H1 (cell line): Measurements from ENCODE around the gene RBCK1. TPM values are rescaled to one million over a fixed set of nuclear protein-coding genes. Genes with fewer than 3 reads are reported as not detected.
A peak's percentile ranks its signal among the peaks of the same experiment; 100 is the strongest.

Experiments used
- CTCF ChIA-PET: fragments of 300-600 bp; sonication (Branson Sonifier 250); formaldehyde crosslinking; loops from one replicate; lab custom pipeline; 2021; ENCODE audit not compliant: partially characterized antibody; lab: Charles Lee
- POLR2A ChIA-PET: fragments of 300-600 bp; sonication (Branson Sonifier 250); formaldehyde crosslinking; loops from one replicate; lab custom pipeline; 2021; ENCODE audit warnings: inconsistent platforms; ENCODE audit not compliant: partially characterized antibody; lab: Charles Lee
- DNase-seq, 2 experiments: peaks; one replicate each; pipeline versions ENCODE4 v3.0.0 to v3.0.0-alpha.2; 2010 to 2022; ENCODE audit warnings: low spot score in 2 of 2, low read depth in 1 of 2, mixed read lengths in 1 of 2
- FAIRE-seq: peaks from 2 replicates; lab custom pipeline; 2011; peaks lifted over from hg19 to GRCh38; lab: Jason Lieb, UNC
- H2AFZ ChIP-seq: 2 replicates; pipeline ENCODE4 v1.8.1; 2012; ENCODE audit warnings: low read length, inconsistent platforms
- H2AK5ac ChIP-seq: 2 replicates; pipeline ENCODE4 v1.6.1; 2013; ENCODE audit warnings: low read depth, low read length
- H2BK120ac ChIP-seq: replicated peaks from 2 replicates; pipeline ENCODE3; 2013; ENCODE audit warnings: low read depth, low read length, inconsistent platforms
- H2BK12ac ChIP-seq: 2 replicates; pipeline ENCODE4 v1.6.1; 2013; ENCODE audit warnings: low read depth, low read length
- H2BK15ac ChIP-seq: 2 replicates; pipeline ENCODE4 v1.6.1; 2013; ENCODE audit warnings: low read length
- H2BK20ac ChIP-seq: 2 replicates; pipeline ENCODE4 v1.6.1; 2013; ENCODE audit warnings: low read length
- H2BK5ac ChIP-seq: 2 replicates; pipeline ENCODE4 v1.6.1; 2013; ENCODE audit warnings: low read depth, low read length
- H3K14ac ChIP-seq: 2 replicates; pipeline ENCODE4 v1.6.1; 2013; ENCODE audit warnings: inconsistent platforms; ENCODE audit not compliant: insufficient read length
- H3K18ac ChIP-seq: 2 replicates; pipeline ENCODE4 v1.6.1; 2013; ENCODE audit warnings: low read length; ENCODE audit errors: extremely low read depth
- H3K23ac ChIP-seq: 2 replicates; pipeline ENCODE4 v1.6.1; 2013; ENCODE audit warnings: inconsistent platforms; ENCODE audit not compliant: insufficient read length
- H3K23me2 ChIP-seq: 2 replicates; pipeline ENCODE4 v1.6.1; 2013; ENCODE audit warnings: low read depth, low read length
- H3K27ac ChIP-seq: 2 replicates; pipeline ENCODE4 v1.6.1; 2011; ENCODE audit warnings: low read depth, low read length, inconsistent platforms
- H3K27me3 ChIP-seq, 4 experiments: replicated peaks in 1 of 4; 1 replicate in 1 of 4; 2 replicates in 3 of 4; pipeline versions ENCODE4 v1.6.1 to v1.8.1; 2011 to 2013; ENCODE audit warnings: low read length in 3 of 4, mild to moderate bottlenecking in 3 of 4, inconsistent platforms in 2 of 4, mixed read lengths in 2 of 4, moderate library complexity in 1 of 4; ENCODE audit not compliant: control insufficient read depth in 3 of 4, insufficient read depth in 3 of 4; ENCODE audit errors: extremely low read depth in 1 of 4
- H3K36me3 ChIP-seq, 4 experiments: 2 replicates each; pipeline versions ENCODE4 v1.6.1 to v1.8.1; 2011 to 2013; ENCODE audit warnings: mild to moderate bottlenecking in 4 of 4, low read length in 3 of 4, moderate library complexity in 2 of 4, control low read depth in 1 of 4, inconsistent platforms in 1 of 4; ENCODE audit not compliant: insufficient read depth in 4 of 4, control insufficient read depth in 2 of 4
- H3K4ac ChIP-seq: replicated peaks from 2 replicates; pipeline ENCODE3; 2013; ENCODE audit warnings: low read length, low read depth, mixed read lengths, inconsistent platforms; ENCODE audit not compliant: insufficient read length
- H3K4me1 ChIP-seq, 4 experiments: replicated peaks in 1 of 4; 1 replicate in 1 of 4; 2 replicates in 3 of 4; pipeline versions ENCODE4 v1.6.1 to v1.8.1; 2011 to 2013; ENCODE audit warnings: low read length in 3 of 4, inconsistent platforms in 2 of 4, mixed read lengths in 1 of 4; ENCODE audit not compliant: insufficient read depth in 4 of 4, control insufficient read depth in 3 of 4
- H3K4me2 ChIP-seq, 2 experiments: 2 replicates each; pipeline versions ENCODE4 v1.6.1 to v1.8.1; 2011 to 2013; ENCODE audit warnings: low read depth in 2 of 2, low read length in 2 of 2, control low read depth in 1 of 2, inconsistent platforms in 1 of 2, mild to moderate bottlenecking in 1 of 2; ENCODE audit not compliant: insufficient read depth in 1 of 2
- H3K4me3 ChIP-seq, 4 experiments: fragments of 200-600, 300-600 bp in 1 of 4; sonication (generic), shearing (Covaris generic), sonication (Bioruptor Twin) in 1 of 4; 2 replicates each; pipeline versions ENCODE4 v1.5.1 to v1.8.1; 2011 to 2016; ENCODE audit warnings: low read length in 4 of 4, low read depth in 3 of 4, control low read depth in 2 of 4, inconsistent platforms in 2 of 4, mild to moderate bottlenecking in 2 of 4, mixed read lengths in 1 of 4, moderate library complexity in 1 of 4; ENCODE audit not compliant: insufficient read depth in 2 of 4; ENCODE audit errors: extremely low read depth in 1 of 4
- H3K56ac ChIP-seq: replicated peaks from 2 replicates; pipeline ENCODE3; 2013; ENCODE audit warnings: low read depth, mild to moderate bottlenecking, mixed read lengths, low read length, inconsistent platforms; ENCODE audit not compliant: insufficient read length
- H3K79me1 ChIP-seq: 2 replicates; pipeline ENCODE4 v1.6.1; 2013; ENCODE audit warnings: low read depth, low read length, control low read depth
- H3K79me2 ChIP-seq, 2 experiments: 2 replicates each; pipeline versions ENCODE4 v1.6.1 to v1.8.1; 2012 to 2013; ENCODE audit warnings: low read length in 2 of 2, mild to moderate bottlenecking in 2 of 2, inconsistent platforms in 1 of 2; ENCODE audit not compliant: insufficient read depth in 2 of 2, control insufficient read depth in 1 of 2
- H3K9ac ChIP-seq, 4 experiments: replicated peaks in 1 of 4; 1 replicate in 1 of 4; 2 replicates in 3 of 4; pipeline versions ENCODE4 v1.6.1 to v1.8.1; 2011 to 2013; ENCODE audit warnings: low read depth in 3 of 4, low read length in 3 of 4, control low read depth in 2 of 4, mild to moderate bottlenecking in 2 of 4, moderate library complexity in 2 of 4, inconsistent platforms in 1 of 4; ENCODE audit errors: extremely low read depth in 1 of 4
- H3K9me3 ChIP-seq, 2 experiments: 2 replicates each; pipeline versions ENCODE4 v1.6.1 to v1.8.1; 2012 to 2013; ENCODE audit warnings: mild to moderate bottlenecking in 2 of 2, moderate library complexity in 2 of 2, control low read depth in 1 of 2, inconsistent platforms in 1 of 2, low read depth in 1 of 2, low read length in 1 of 2, mixed read lengths in 1 of 2; ENCODE audit not compliant: insufficient read depth in 2 of 2
- H4K20me1 ChIP-seq, 2 experiments: replicated peaks in 1 of 2; 2 replicates each; pipeline versions ENCODE3 to v1.8.1; 2011 to 2013; ENCODE audit warnings: inconsistent platforms in 2 of 2, low read length in 2 of 2, mild to moderate bottlenecking in 1 of 2; ENCODE audit not compliant: insufficient read depth in 2 of 2, control insufficient read depth in 1 of 2
- H4K5ac ChIP-seq: 2 replicates; pipeline ENCODE4 v1.6.1; 2013; ENCODE audit warnings: low read length, low read depth, mixed read lengths, inconsistent platforms; ENCODE audit not compliant: insufficient read length
- H4K8ac ChIP-seq: 2 replicates; pipeline ENCODE4 v1.8.0; 2013; ENCODE audit warnings: mild to moderate bottlenecking, moderate library complexity, low read length, inconsistent platforms; ENCODE audit not compliant: insufficient read depth; ENCODE audit errors: extremely low read depth
- H4K91ac ChIP-seq: replicated peaks from 2 replicates; pipeline ENCODE3; 2013; ENCODE audit warnings: low read length, mixed read lengths, inconsistent platforms; ENCODE audit not compliant: insufficient read length
- EZH2 ChIP-seq: fragments of 200-600 bp; sonication (generic); IDR thresholded peaks from 2 replicates; pipeline ENCODE4 v1.7.1; 2012; ENCODE audit warnings: low read depth, mild to moderate bottlenecking, moderate library complexity, low read length, inconsistent platforms; ENCODE audit not compliant: severe bottlenecking
- PHF8 ChIP-seq: fragments of 200-600 bp; sonication (generic); conservative IDR thresholded peaks from 2 replicates; pipeline ENCODE4 v1.7.1; 2012; ENCODE audit warnings: low read depth, mild to moderate bottlenecking, inconsistent platforms, low read length, moderate library complexity
- POLR2AphosphoS5 ChIP-seq: IDR thresholded peaks from 2 replicates; pipeline ENCODE4 v1.6.1; 2011; ENCODE audit warnings: low read depth, low read length
- WGBS, 2 experiments: shearing (Covaris generic) in 1 of 2; methylation state at CpG; one replicate each; pipeline versions ENCODE4 v1.1.6 to v1.1.7; 2013 to 2015; ENCODE audit warnings: low lambda C conversion rate in 2 of 2, mixed read lengths in 2 of 2, inconsistent platforms in 1 of 2, low coverage in 1 of 2, missing lambda C conversion rate in 1 of 2; ENCODE audit not compliant: insufficient replicate concordance in 2 of 2, insufficient coverage in 1 of 2, insufficient read length in 1 of 2; ENCODE audit errors: extremely low coverage in 1 of 2, missing lambda C conversion rate in 1 of 2; 5-methylcytosine and 5-hydroxymethylcytosine counted together
- polyA plus RNA-seq, 7 experiments: library from polyadenylated mRNA; depleted of rRNA in 3 of 7; stranded (reverse) in 5 of 7; unstranded in 2 of 7; fragments of >200 nt in 5 of 7; fragments of 200-250 nt in 2 of 7; gene quantifications; 1 replicate in 5 of 7; 2 replicates in 1 of 7; 4 replicates in 1 of 7; pipeline versions ENCODE4 v1.2.1 to v1.2.3, GENCODE V29; 2011 to 2013; ENCODE audit warnings: missing spikeins in 2 of 7, mixed read lengths in 2 of 7
- total RNA-seq: library from RNA; stranded (reverse); fragmentation: NEBNext Ultra II Directional; extraction: Animal tissue kit (Norgen Biotek cat#: 25700); gene quantifications from 2 replicates; pipeline ENCODE4 v1.2.1, GENCODE V29; 2021

RBCK1 gene
- total and polyA plus RNA-seq, 2 of the 8 experiments (the other 6 are each of a cell fraction or from before 2014, with no cell fraction given): 43.1 to 54.7 TPM

- H4K20me1 ChIP-seq: peaks cover 3 to 7% of the 10 kb centered on the region in 2 experiments
- no peak overlapping the region for H3K4ac ChIP-seq
- DNase-seq (peak in 1 of 2 experiments; percentile 64), FAIRE-seq (no peak)
- H3K4me2 ChIP-seq: peak overlapping the region; percentile 61 to 92
- peak overlapping the region; percentile 5; the same call in 1 of the 2 replicates for H2BK12ac ChIP-seq
- no peak overlapping the region for H4K5ac ChIP-seq
- H3K79me2 ChIP-seq: peaks cover 0 to 3% of the 10 kb centered on the region in 2 experiments; a peak in 1 of 4 replicates
- H3K18ac ChIP-seq: no peak overlapping the region
- no peaks in the 10 kb centered on the region; the same call in 1 of the 2 replicates for H3K79me1 ChIP-seq
- no peak overlapping the region for H2BK15ac ChIP-seq
- peaks cover 7% of the 10 kb centered on the region; the same call in 1 of the 2 replicates for H3K23me2 ChIP-seq
- no peak overlapping the region for H2AFZ ChIP-seq
- no peak overlapping the region for H2BK120ac ChIP-seq
- H3K27ac ChIP-seq: no peak overlapping the region
- H3K36me3 ChIP-seq: no peaks in the 10 kb centered on the region
- H3K56ac ChIP-seq: no peak overlapping the region
- TF ChIP-seq EZH2 (peak; percentile 11), PHF8 (0 out of 2 replicates have a peak, but pooled peaks have one; percentile 25), POLR2AphosphoS5 (no peak)
- H3K4me3 ChIP-seq: peak overlapping the region; percentile 38 to 87 (median 50)
- no peaks in the 10 kb centered on the region for H3K9me3 ChIP-seq
- H4K91ac ChIP-seq: no peak overlapping the region
- H3K23ac ChIP-seq: no peak overlapping the region
- H3K14ac ChIP-seq: no peak overlapping the region
- ChIA-PET POLR2A (interaction anchor here (0.8 to 15.2 kb wide), 14 partner anchors 9 to 162 kb away, joined by 3 to 263 read pairs (median 6); partner anchors contain the start of genes CSNK2A1 and NRSN2), CTCF (interaction anchor here (0.7 to 4.3 kb wide), 6 partner anchors 10 to 69 kb away, joined by 3 to 18 read pairs (median 4); no protein-coding TSS in a partner anchor)
- no peak overlapping the region for H2BK5ac ChIP-seq
- peak overlapping the region in 1 of 4 experiments; percentile 41; a peak in 1 of 7 replicates for H3K9ac ChIP-seq
- H3K4me1 ChIP-seq: peaks cover 0 to 7% (median 1%) of the 10 kb centered on the region in 4 experiments; a peak in 3 of 7 replicates
- 8% methylated on average over 17 of the region's 49 CpGs; no CpG with 5 or more reads in 1 of the 2 experiments for WGBS, 2 experiments
- H2BK20ac ChIP-seq: no peak overlapping the region
- H4K8ac ChIP-seq: peak overlapping the region; percentile 82
- H3K27me3 ChIP-seq: peaks cover 0 to 15% (median 8%) of the 10 kb centered on the region in 4 experiments; a peak in 5 of 7 replicates
- no peak overlapping the region; the same call in 1 of the 2 replicates for H2AK5ac ChIP-seq
These were observed 26.4 kb upstream of the RBCK1 start for GRCh38 chr20:381581-382290.
